Measurements from ENCODE around the gene SORCS3.

The SORCS3 gene

GRCh38 chr10:105070249-105070648 lies 429.2 kb downstream of the SORCS3 start:
- no peak for TF ChIP-seq CTCF (IDR thresholded peaks at IDR 0.05; ENCODE audit: insufficient read depth, low read length, missing control alignments)
- ChIA-PET POLR2A (no interaction called here), CTCF (no interaction called here)
- H3K4me3 ChIP-seq (ENCODE audit: low read depth, low read length): no peak overlapping the region
- DNase-seq (ENCODE audit: low read depth, low spot score): no peak

- no peak overlapping the region for H3K4me3 ChIP-seq (ENCODE audit: low read depth, low read length)
- ChIA-PET CTCF (no interaction called here), POLR2A (no interaction called here)
- DNase-seq (ENCODE audit: low read depth, low spot score): no peak
- TF ChIP-seq CTCF (IDR thresholded peaks at IDR 0.05; ENCODE audit: insufficient read depth, low read length, missing control alignments): no peak
Measured at GRCh38 chr10:105070952-105071351, 429.9 kb downstream of the SORCS3 start.

GRCh38 chr10:105071980-105072379 lies 430.9 kb downstream of the SORCS3 start:
- ChIA-PET CTCF (no interaction called here), POLR2A (no interaction called here)
- TF ChIP-seq CTCF (IDR thresholded peaks at IDR 0.05; ENCODE audit: insufficient read depth, low read length, missing control alignments): no peak
- no peak overlapping the region for H3K4me3 ChIP-seq (ENCODE audit: low read depth, low read length)
- DNase-seq (ENCODE audit: low read depth, low spot score): no peak

GRCh38 chr10:105073999-105074398 lies 432.9 kb downstream of the SORCS3 start:
- DNase-seq (ENCODE audit: low read depth, low spot score): no peak
- ChIA-PET POLR2A (no interaction called here), CTCF (no interaction called here)
- TF ChIP-seq CTCF (IDR thresholded peaks at IDR 0.05; ENCODE audit: insufficient read depth, low read length, missing control alignments): no peak
- no peak overlapping the region for H3K4me3 ChIP-seq (ENCODE audit: low read depth, low read length)

GRCh38 chr10:105075031-105075430 lies 433.9 kb downstream of the SORCS3 start:
- ChIA-PET CTCF (no interaction called here), POLR2A (no interaction called here)
- no peak for TF ChIP-seq CTCF (IDR thresholded peaks at IDR 0.05; ENCODE audit: insufficient read depth, low read length, missing control alignments)
- no peak for DNase-seq (ENCODE audit: low read depth, low spot score)
- H3K4me3 ChIP-seq (ENCODE audit: low read depth, low read length): no peak overlapping the region

- TF ChIP-seq CTCF (IDR thresholded peaks at IDR 0.05; ENCODE audit: insufficient read depth, low read length, missing control alignments): no peak
- ChIA-PET POLR2A (no interaction called here), CTCF (no interaction called here)
- no peak for DNase-seq (ENCODE audit: low read depth, low spot score)
- no peak overlapping the region for H3K4me3 ChIP-seq (ENCODE audit: low read depth, low read length)
Measured at GRCh38 chr10:105085980-105086379, 444.9 kb downstream of the SORCS3 start.

All from AG04449 (cell line).